A673 (cell line): ENCODE results near the gene C1orf35.

Source experiments
- CTCF ChIP-seq: fragments of 300-800, 200-600 bp; sonication (generic); conservative IDR thresholded peaks from 2 replicates; pipeline ENCODE4 v1.5.1; 2017; ENCODE audit warnings: low read depth, mild to moderate bottlenecking, antibody characterized with exemption, low read length, moderate library complexity, mixed read lengths
- EZH2 ChIP-seq: fragments of 200-600 bp; sonication (generic); IDR thresholded peaks from 2 replicates; pipeline ENCODE4 v1.6.1; 2017; ENCODE audit warnings: borderline replicate concordance, low read depth, mild to moderate bottlenecking, mixed read lengths, antibody characterized with exemption, low read length; ENCODE audit not compliant: poor library complexity, severe bottlenecking

DNA sequence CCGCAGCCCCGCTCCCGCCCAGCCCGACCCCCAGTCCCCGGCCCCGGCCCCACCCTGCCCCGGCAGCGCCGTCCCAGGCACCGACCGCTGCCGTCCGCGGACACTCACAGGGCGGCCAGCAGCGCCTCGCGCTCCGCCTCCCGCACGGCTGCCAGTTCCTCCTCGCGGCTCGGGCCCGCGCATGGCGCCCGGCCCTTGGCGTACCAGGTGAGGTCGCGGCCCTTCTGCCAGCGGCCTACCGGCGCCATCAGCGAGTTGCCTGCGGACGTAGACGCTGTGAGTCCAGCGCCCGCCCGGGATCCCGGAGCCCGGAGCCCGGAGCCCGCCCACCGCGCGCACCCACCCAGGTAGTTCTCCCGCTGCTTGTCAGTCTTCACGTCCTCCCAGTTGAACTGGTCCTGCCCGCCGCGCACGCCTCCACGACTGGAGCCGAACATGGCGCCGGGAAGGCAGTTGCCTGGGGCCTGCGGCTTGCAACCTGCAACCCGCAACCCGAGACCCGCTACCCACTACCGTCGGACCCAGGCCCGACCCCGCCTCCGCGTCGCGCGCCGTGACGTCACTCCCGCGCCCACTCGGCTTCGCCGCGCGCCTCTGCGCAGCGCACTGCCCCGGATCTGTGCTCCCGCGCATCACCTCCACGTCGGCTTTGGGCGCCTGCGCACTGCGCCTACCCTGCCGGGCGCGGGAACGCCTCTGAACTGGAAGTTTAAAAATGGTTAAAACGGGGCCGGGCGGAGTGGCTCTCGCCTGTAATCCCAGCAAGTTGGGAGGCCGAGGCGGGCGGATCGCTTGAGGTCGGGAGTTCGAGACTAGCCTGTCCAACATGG is at the start of gene C1orf35:
- TF ChIP-seq CTCF (no peak), EZH2 (no peak)
